ENCODE measurements around the gene CSRNP3.

DNA sequence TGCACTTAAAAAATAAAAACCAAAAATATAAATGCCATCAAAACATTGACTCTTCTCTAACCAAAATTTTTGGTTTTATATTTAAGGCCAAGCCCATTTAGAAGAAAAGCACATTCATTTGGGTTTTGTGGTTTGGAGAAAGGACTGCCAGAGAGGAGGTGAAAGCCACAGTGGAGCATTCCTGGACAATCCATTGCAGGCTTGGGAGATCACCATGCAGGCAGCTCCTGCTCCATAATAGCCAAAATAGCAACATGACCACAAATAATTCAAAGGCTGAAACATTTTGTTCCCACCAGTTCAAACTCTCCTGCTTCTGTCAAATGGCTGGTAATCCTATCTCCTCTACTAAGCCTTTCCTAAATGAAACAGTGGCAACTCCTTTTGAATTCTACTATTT lies 251.0 kb downstream of the CSRNP3 start:
- no peak for TF ChIP-seq POLR2A (IDR thresholded peaks at IDR 0.05; ENCODE audit: low read depth, low read length)
- TF ChIP-seq POU2F2 (IDR thresholded peaks at IDR 0.05; ENCODE audit: low read depth, low read length): no peak
- no peak for TF ChIP-seq POLR2AphosphoS5 (IDR thresholded peaks at IDR 0.05; ENCODE audit: low read depth, low read length)

Data from GM12891 (cell line).